Gastroesophageal sphincter (tissue), 4 donors: Measurements from ENCODE around the gene HLA-DRA. TPM values are rescaled to one million over a fixed set of nuclear protein-coding genes. Genes with fewer than 3 reads are reported as not detected.

Experiments used
- ATAC-seq: fragments of 150-250 bp; one replicate; pipeline ENCODE4 v1.9.1; 2016; ENCODE audit warnings: mild to moderate bottlenecking, moderate library complexity
- H3K27ac ChIP-seq, 4 donors: fragments of 200-600 bp; sonication (generic) in 3 of 4; 1 replicate in 3 of 4; 2 replicates in 1 of 4; pipeline ENCODE4 v1.5.1; 2016 to 2019
- H3K27me3 ChIP-seq: fragments of 200-600 bp; sonication (generic); one replicate; pipeline ENCODE4 v1.5.1; 2019
- H3K36me3 ChIP-seq, 2 donors: fragments of 200-600 bp; sonication (generic); one replicate each; pipeline ENCODE4 v1.5.1; 2019; ENCODE audit warnings: control low read depth in 1 of 2
- H3K4me1 ChIP-seq, 3 donors: fragments of 200-600 bp; sonication (generic); 1 replicate in 2 of 3; 2 replicates in 1 of 3; pipeline ENCODE4 v1.5.1; 2016 to 2019; ENCODE audit warnings: control low read depth in 2 of 3
- H3K4me3 ChIP-seq, 2 donors: fragments of 200-600 bp; sonication (generic); one replicate each; pipeline ENCODE4 v1.5.1; 2019; ENCODE audit warnings: mild to moderate bottlenecking in 1 of 2, moderate library complexity in 1 of 2
- H3K9me3 ChIP-seq, 3 donors: fragments of 200-600 bp; sonication (generic); one replicate each; pipeline ENCODE4 v1.5.1; 2017 to 2019; ENCODE audit warnings: control low read depth in 2 of 3
- EP300 ChIP-seq: sonication (generic); formaldehyde crosslinking; IDR thresholded peaks from one replicate; pipeline ENCODE4 v1.6.1; 2017; ENCODE audit warnings: antibody characterized with exemption, mild to moderate bottlenecking
- POLR2A ChIP-seq, 2 donors: fragments of 450-650 bp; IDR thresholded peaks; one replicate each; pipeline ENCODE4 v1.6.1; 2017; ENCODE audit warnings: antibody characterized with exemption in 2 of 2, mild to moderate bottlenecking in 2 of 2, moderate library complexity in 1 of 2
- POLR2AphosphoS5 ChIP-seq: sonication (generic); formaldehyde crosslinking; IDR thresholded peaks from one replicate; pipeline ENCODE4 v1.6.1; 2017; ENCODE audit warnings: antibody characterized with exemption
- WGBS, 2 donors: methylation state at CpG; one replicate each; pipeline ENCODE4 v1.1.5; 2018; ENCODE audit warnings: low coverage in 1 of 2; 5-methylcytosine and 5-hydroxymethylcytosine counted together
- total RNA-seq, 4 donors: library from RNA; depleted of rRNA; stranded (reverse); fragments of >200 nt; gene quantifications; one replicate each; pipeline ENCODE4 v1.1.0, GENCODE V29; 2016
- TF ChIP-seq, protein P1 (sequence below), 4 experiments: fragments of 200-600 bp in 2 of 4; fragments of 450-650 bp in 2 of 4; sonication (generic) in 1 of 4; IDR thresholded peaks; one replicate each; pipeline ENCODE4 v1.5.1; 2017 to 2019; ENCODE audit warnings: antibody characterized with exemption in 4 of 4, mild to moderate bottlenecking in 2 of 4, moderate library complexity in 2 of 4

The HLA-DRA gene
- total RNA-seq, 4 donors from 2014 or later = 43.6 to 285 (median 108) TPM

DNA sequence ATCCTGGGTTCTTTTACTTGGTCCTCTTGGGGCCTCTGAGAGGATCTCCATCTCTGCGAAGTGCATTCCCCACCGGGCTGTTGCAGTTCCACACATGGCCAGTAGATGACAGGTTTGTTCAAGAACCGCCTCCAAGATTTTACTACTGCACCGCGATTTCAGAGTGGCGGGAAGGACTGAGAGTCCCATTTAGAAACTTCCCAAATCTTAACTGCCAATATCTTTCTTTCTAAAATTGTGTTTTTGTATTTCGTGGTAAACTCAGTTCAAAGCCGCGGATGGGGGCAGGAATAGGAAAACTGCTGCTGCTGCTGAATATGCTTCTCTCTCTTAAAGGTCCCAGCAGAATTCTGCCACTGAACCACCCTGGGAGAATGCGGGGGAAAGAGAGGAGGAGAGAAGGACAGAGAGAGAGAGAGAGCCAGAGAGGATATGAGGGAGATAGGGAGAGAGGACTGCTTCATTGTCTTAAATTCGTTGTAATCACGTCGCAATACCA lies 24.1 kb upstream of the HLA-DRA start:
- Histone ChIP-seq H3K4me3 (no peak overlapping the region), H3K9me3 (no peaks in the 10 kb centered on the region), H3K4me1 (peaks cover 0 to 5% (median 3%) of the 10 kb centered on the region in 3 donors), H3K27me3 (peaks cover 85% of the 10 kb centered on the region), H3K36me3 (no peaks in the 10 kb centered on the region), H3K27ac (no peak overlapping the region)
- ATAC-seq = peak; percentile 75
- 2 to 10% methylated on average over 13 of the region's 13 CpGs for WGBS, 2 donors
- TF ChIP-seq POLR2A (IDR thresholded peaks at IDR 0.05) = no peak
- no peak for TF ChIP-seq EP300
- TF ChIP-seq POLR2AphosphoS5 = no peak
- TF ChIP-seq, protein P1, sequence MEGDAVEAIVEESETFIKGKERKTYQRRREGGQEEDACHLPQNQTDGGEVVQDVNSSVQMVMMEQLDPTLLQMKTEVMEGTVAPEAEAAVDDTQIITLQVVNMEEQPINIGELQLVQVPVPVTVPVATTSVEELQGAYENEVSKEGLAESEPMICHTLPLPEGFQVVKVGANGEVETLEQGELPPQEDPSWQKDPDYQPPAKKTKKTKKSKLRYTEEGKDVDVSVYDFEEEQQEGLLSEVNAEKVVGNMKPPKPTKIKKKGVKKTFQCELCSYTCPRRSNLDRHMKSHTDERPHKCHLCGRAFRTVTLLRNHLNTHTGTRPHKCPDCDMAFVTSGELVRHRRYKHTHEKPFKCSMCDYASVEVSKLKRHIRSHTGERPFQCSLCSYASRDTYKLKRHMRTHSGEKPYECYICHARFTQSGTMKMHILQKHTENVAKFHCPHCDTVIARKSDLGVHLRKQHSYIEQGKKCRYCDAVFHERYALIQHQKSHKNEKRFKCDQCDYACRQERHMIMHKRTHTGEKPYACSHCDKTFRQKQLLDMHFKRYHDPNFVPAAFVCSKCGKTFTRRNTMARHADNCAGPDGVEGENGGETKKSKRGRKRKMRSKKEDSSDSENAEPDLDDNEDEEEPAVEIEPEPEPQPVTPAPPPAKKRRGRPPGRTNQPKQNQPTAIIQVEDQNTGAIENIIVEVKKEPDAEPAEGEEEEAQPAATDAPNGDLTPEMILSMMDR (IDR thresholded peaks at IDR 0.05) = peak; percentile 86 to 100 (median 98)

DNA sequence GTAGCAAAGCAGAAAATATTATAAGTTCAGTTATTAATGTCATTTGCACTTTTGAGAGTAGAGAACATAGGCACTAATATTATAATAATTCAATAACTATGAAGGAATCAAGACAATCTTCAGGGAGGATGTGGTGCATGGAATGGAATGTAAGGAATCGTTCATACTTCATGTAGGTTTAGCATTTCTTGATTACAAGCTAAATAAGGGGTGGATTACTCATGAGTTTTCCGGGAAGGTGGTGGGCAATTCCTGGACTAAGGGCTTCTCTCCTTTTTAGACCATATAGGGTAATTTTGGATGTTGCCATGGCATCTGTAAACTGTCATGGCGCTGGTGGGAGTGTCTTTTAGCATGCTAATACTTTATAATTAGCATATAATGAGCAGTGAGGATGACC lies 23.7 kb upstream of the HLA-DRA start:
- no peak overlapping the region for H3K27ac ChIP-seq
- H3K36me3 ChIP-seq = no peaks in the 10 kb centered on the region
- WGBS, 2 donors = 44 to 78% methylated on average over 3 of the region's 3 CpGs
- TF ChIP-seq EP300 (no peak), POLR2A (IDR thresholded peaks at IDR 0.05) (no peak), POLR2AphosphoS5 (no peak)
- TF ChIP-seq, protein P1 (IDR thresholded peaks at IDR 0.05) = no peak
- ATAC-seq = no peak
- no peaks in the 10 kb centered on the region for H3K9me3 ChIP-seq
- H3K4me3 ChIP-seq = no peak overlapping the region
- peaks cover 87% of the 10 kb centered on the region for H3K27me3 ChIP-seq
- peaks cover 0 to 5% (median 3%) of the 10 kb centered on the region in 3 donors for H3K4me1 ChIP-seq

DNA sequence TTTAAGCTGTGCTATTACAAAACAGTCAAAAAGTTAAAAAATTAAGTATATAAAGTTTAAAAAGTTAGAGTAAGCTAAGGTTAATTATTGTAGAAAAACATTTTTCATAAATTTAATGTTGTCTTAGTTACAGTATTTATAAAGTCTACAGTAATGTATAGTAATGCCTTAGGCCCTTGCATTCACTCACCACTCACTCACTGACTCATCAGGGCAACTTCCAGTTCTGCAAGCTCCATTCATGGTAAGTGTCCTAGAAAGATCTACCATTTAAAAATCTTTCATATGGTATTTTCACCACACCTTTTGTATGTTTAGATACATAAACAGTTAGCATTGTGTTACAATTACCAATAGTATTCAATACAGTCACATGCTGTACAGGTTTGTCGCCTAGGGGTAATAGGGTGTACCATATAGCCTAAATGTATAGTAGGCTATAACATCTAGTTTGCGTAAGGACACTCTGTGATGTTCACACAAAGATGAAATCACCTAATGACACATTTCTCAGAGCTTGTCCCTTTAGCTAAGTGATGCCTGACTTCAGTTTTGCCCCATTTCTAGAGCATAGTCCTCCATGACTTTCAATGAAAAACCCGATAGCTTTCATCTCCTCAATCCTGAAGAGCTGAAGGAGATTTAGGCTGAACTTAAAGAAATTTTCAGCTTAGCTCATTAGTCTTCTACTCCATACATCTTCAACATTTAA lies 14.9 kb upstream of the HLA-DRA start:
- Histone ChIP-seq H3K4me1 (no peaks in the 10 kb centered on the region), H3K36me3 (no peaks in the 10 kb centered on the region), H3K27ac (no peak overlapping the region), H3K27me3 (peaks cover 14% of the 10 kb centered on the region), H3K9me3 (no peaks in the 10 kb centered on the region), H3K4me3 (no peak overlapping the region)
- no peak for ATAC-seq
- 92 to 94% methylated on average over 3 of the region's 3 CpGs for WGBS, 2 donors
- TF ChIP-seq EP300 (no peak), POLR2AphosphoS5 (no peak), POLR2A (IDR thresholded peaks at IDR 0.05) (no peak)
- TF ChIP-seq, protein P1 (IDR thresholded peaks at IDR 0.05) = no peak

DNA sequence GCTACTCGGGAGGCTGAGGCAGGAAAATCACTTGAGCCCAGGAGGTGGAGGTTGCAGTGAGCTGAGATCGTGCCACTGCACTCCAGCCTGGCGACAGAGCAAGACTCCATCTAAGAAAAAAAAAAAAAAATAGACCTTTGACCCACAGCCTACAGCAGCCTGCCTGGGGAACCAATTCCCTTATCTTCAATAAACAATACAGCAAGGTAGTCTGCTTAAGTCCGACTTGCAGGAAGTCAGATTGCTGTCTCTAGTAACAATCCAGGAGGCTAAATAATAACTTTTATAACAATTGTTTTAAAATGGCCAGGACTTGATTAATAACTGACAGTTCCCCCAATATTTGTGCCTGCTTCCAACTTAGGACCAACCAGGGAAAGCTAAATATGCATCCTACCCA lies 13.3 kb upstream of the HLA-DRA start:
- H3K4me1 ChIP-seq = no peaks in the 10 kb centered on the region
- H3K4me3 ChIP-seq = no peak overlapping the region
- no peaks in the 10 kb centered on the region for H3K9me3 ChIP-seq
- WGBS, 2 donors = 36 to 46% methylated on average over 3 of the region's 4 CpGs
- H3K36me3 ChIP-seq = no peaks in the 10 kb centered on the region
- peaks cover 14% of the 10 kb centered on the region for H3K27me3 ChIP-seq
- TF ChIP-seq POLR2AphosphoS5 (no peak), EP300 (no peak), POLR2A (IDR thresholded peaks at IDR 0.05) (no peak)
- TF ChIP-seq, protein P1 (IDR thresholded peaks at IDR 0.05) = no peak
- no peak for ATAC-seq
- no peak overlapping the region for H3K27ac ChIP-seq

DNA sequence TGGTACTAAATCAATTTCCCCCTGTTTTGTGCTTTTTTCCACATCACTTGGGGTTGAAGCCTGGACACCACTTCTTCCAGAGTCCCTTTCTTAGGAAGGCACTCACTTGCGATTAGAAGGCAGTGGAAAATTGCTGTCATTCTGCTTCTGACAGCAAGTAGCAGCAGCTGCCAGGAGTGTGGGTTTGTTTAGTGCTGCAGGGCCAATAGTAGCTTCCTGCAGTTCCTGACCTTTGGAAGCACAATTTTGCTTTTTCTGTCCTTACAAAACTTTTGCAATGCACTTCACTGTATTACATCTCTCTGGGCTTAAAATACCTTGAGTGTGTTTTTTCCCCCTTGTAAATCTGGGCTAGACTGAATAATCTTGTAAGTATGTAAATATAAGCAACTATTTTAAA lies 12.5 kb upstream of the HLA-DRA start:
- H3K4me3 ChIP-seq = no peak overlapping the region
- no peaks in the 10 kb centered on the region for H3K36me3 ChIP-seq
- no peaks in the 10 kb centered on the region for H3K9me3 ChIP-seq
- H3K27me3 ChIP-seq = peaks cover 17% of the 10 kb centered on the region
- ATAC-seq = no peak
- no peaks in the 10 kb centered on the region for H3K4me1 ChIP-seq
- no peak overlapping the region for H3K27ac ChIP-seq
- TF ChIP-seq POLR2A (IDR thresholded peaks at IDR 0.05) (no peak), EP300 (no peak), POLR2AphosphoS5 (no peak)
- TF ChIP-seq, protein P1 (IDR thresholded peaks at IDR 0.05) = no peak
- WGBS, 2 donors = 20% methylated on average over 1 of the region's 1 CpG; no CpG with 5 or more reads in 1 of the 2 donors
